Lung (tissue), 12 donors: ENCODE measurements around the gene FBRSL1. TPM values are rescaled to one million over a fixed set of nuclear protein-coding genes. Genes with fewer than 3 reads are reported as not detected.

Experiments
- ATAC-seq: fragments of 200-7000 bp; cut with Tn5 transposase; one replicate; pipeline ENCODE4 v1.9.1; 2020; ENCODE audit warnings: moderate number of reproducible peaks; ENCODE audit not compliant: insufficient read depth, low FRiP score
- DNase-seq, 3 donors: peaks; one replicate each; pipeline ENCODE4 v3.0.0-alpha.2; 2013 to 2017
- H3K27ac ChIP-seq, 2 donors: one replicate each; pipeline ENCODE4 v1.5.1; 2013; ENCODE audit warnings: mild to moderate bottlenecking in 2 of 2, moderate library complexity in 2 of 2, control low read depth in 1 of 2, inconsistent platforms in 1 of 2, low read depth in 1 of 2, low read length in 1 of 2
- H3K27me3 ChIP-seq, 3 donors: one replicate each; pipeline ENCODE4 v1.5.1; 2013; ENCODE audit warnings: low read length in 2 of 3; ENCODE audit not compliant: control insufficient read depth in 3 of 3, insufficient read depth in 3 of 3
- H3K36me3 ChIP-seq, 4 donors: one replicate each; pipeline ENCODE4 v1.5.1; 2013; ENCODE audit warnings: low read length in 4 of 4, mild to moderate bottlenecking in 1 of 4, moderate library complexity in 1 of 4; ENCODE audit not compliant: control insufficient read depth in 4 of 4, insufficient read depth in 4 of 4
- H3K4me1 ChIP-seq, 5 donors: one replicate each; pipeline ENCODE4 v1.5.1; 2013; ENCODE audit warnings: low read length in 5 of 5, mild to moderate bottlenecking in 2 of 5, moderate library complexity in 1 of 5; ENCODE audit not compliant: control insufficient read depth in 5 of 5, insufficient read depth in 5 of 5
- H3K4me3 ChIP-seq: one replicate; pipeline ENCODE4 v1.5.1; 2013; ENCODE audit warnings: mild to moderate bottlenecking, control low read depth, moderate library complexity
- H3K9ac ChIP-seq, 2 donors: one replicate each; pipeline ENCODE4 v1.5.1; 2013; ENCODE audit warnings: low read length in 2 of 2, control low read depth in 1 of 2; ENCODE audit not compliant: insufficient read depth in 1 of 2
- H3K9me3 ChIP-seq, 4 donors: one replicate each; pipeline ENCODE4 v1.5.1; 2013; ENCODE audit warnings: low read length in 3 of 4, mild to moderate bottlenecking in 1 of 4, moderate library complexity in 1 of 4; ENCODE audit not compliant: control insufficient read depth in 4 of 4, insufficient read depth in 3 of 4
- CTCF ChIP-seq: IDR thresholded peaks from 2 replicates; pipeline ENCODE4 v1.5.1; 2012; ENCODE audit warnings: mild to moderate bottlenecking; ENCODE audit errors: control extremely low read depth, extremely low read depth
- WGBS, 2 donors: extraction: QIAGEN DNeasy Blood & Tissue Kit; methylation state at CpG; one replicate each; pipeline ENCODE4 v1.1.7; 2013; 5-methylcytosine and 5-hydroxymethylcytosine counted together
- polyA plus RNA-seq, 2 donors: library from polyadenylated mRNA; stranded (reverse); fragments of 200-250 nt; gene quantifications; one replicate each; pipeline ENCODE4 v1.2.1, GENCODE V29; 2013
- total RNA-seq, 2 donors: library from RNA; depleted of rRNA in 1 of 2; stranded (reverse); fragments of >200 nt in 1 of 2; gene quantifications; one replicate each; pipeline ENCODE4 v1.2.1, GENCODE V29; 2014 to 2021
- donor health status: control.
- donor health status: control.
- donor health status: Bipolar disorder and iron deficiency.
- donor health status: healthy.
- donor health status: DM: yes; HTN: yes; CAD: no.

The FBRSL1 gene
- total and polyA plus RNA-seq, 4 donors = 10.6 to 56.9 (median 22.3) TPM

GRCh38 chr12:132467511-132467910 is 22.4 kb upstream of the FBRSL1 start:
- H3K27me3 ChIP-seq = no peaks in the 10 kb centered on the region
- peaks cover 0 to 7% (median 2%) of the 10 kb centered on the region in 4 donors for H3K9me3 ChIP-seq

GRCh38 chr12:132469423-132469822 is 20.5 kb upstream of the FBRSL1 start:
- no peak overlapping the region for H3K27ac ChIP-seq
- no peak overlapping the region for H3K4me3 ChIP-seq
- DNase-seq = no peak
- no peak for TF ChIP-seq CTCF
- no peak for ATAC-seq
- 21 to 34% methylated on average over 9 of the region's 9 CpGs for WGBS, 2 donors
- peaks cover 0 to 3% (median 0%) of the 10 kb centered on the region in 4 donors for H3K9me3 ChIP-seq
- H3K9ac ChIP-seq = no peak overlapping the region
- H3K4me1 ChIP-seq = peaks cover 0 to 24% (median 15%) of the 10 kb centered on the region in 5 donors
- H3K36me3 ChIP-seq = no peaks in the 10 kb centered on the region
- no peaks in the 10 kb centered on the region for H3K27me3 ChIP-seq

More at GRCh38 chr12:132467511-132467910, 22.4 kb upstream of the FBRSL1 start:
- H3K9ac ChIP-seq = no peak overlapping the region
- DNase-seq = no peak
- H3K4me3 ChIP-seq = no peak overlapping the region
- H3K27ac ChIP-seq = no peak overlapping the region
- peaks cover 0 to 24% (median 16%) of the 10 kb centered on the region in 5 donors for H3K4me1 ChIP-seq
- H3K36me3 ChIP-seq = no peaks in the 10 kb centered on the region
- ATAC-seq = no peak
- WGBS, 2 donors = 74% methylated on average over 13 of the region's 13 CpGs
- TF ChIP-seq CTCF = no peak

- ATAC-seq (no peak), DNase-seq (no peak)
- peaks cover 0 to 22% (median 14%) of the 10 kb centered on the region in 5 donors for H3K4me1 ChIP-seq
- no peaks in the 10 kb centered on the region for H3K36me3 ChIP-seq
- H3K9ac ChIP-seq = no peak overlapping the region
- H3K9me3 ChIP-seq = peaks cover 0 to 3% (median 0%) of the 10 kb centered on the region in 4 donors
- H3K4me3 ChIP-seq = no peak overlapping the region
- WGBS, 2 donors = 0% methylated on average over 3 of the region's 3 CpGs; no CpG with 5 or more reads in 1 of the 2 donors
- no peaks in the 10 kb centered on the region for H3K27me3 ChIP-seq
- H3K27ac ChIP-seq = no peak overlapping the region
- no peak for TF ChIP-seq CTCF
These were observed 19.6 kb upstream of the FBRSL1 start for GRCh38 chr12:132470397-132470796.
